Aortic smooth muscle cell (primary cell): ENCODE results near the gene ZNF433. TPM values are rescaled to one million over a fixed set of nuclear protein-coding genes. Genes with fewer than 3 reads are reported as not detected.

Source experiments
- total RNA-seq: library from RNA; depleted of rRNA; stranded (reverse); fragments of >200 nt; gene quantifications from 2 replicates; pipeline ENCODE4 v1.2.3, GENCODE V29; 2014

The ZNF433 gene
- total RNA-seq = 6.1 and 7.9 TPM in 2 replicates

DNA sequence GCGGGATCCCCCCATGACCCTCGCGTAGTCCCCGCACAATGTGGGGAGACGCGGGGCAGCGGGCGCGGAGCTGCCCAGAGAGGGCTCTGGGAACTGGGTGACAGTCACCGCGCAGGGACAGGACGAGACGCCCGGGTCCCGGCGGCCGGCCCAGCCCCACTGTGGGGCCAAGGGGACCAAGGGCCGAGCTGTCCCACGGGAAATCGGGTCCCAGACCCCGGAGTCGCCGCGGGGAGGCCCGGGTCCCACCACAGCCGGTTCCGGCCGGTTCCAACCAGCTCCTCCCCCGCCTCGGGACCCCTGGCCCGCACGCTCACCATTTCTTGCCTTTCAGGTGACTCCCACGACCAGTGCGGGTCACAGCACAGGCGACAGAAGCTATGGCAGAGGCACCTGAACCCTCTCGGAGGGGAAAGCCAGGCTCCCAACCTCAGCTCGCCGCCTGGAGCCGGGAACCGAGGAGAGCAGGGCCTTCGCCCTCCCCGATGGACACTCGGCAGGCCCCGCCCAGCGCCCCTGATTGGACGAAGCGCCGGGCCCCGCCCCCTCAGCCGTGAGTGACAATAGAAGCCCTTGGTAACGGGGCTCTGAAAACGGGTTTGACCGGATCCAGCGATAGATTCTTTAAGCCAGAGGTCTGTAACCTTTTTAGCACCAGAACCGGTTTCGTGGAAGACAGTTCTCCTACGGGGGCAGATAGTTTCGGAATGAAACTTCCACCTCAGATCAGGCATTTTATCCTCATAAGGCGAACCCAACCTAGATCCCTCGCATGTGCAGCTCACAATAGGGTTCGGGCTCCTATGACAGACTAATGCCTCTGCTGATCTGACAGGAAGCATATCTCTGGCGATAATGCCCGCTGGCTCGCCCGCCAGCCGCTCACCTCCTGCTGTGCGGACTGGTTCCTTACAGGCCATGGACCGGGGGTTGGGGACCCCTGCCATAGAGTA lies at the start of gene ZNF433:
TSS of gene ZNF433 (minus strand) at position 460 of the 953 bp plus-strand sequence. CDS start at position 320, 140 bp downstream.

DNA sequence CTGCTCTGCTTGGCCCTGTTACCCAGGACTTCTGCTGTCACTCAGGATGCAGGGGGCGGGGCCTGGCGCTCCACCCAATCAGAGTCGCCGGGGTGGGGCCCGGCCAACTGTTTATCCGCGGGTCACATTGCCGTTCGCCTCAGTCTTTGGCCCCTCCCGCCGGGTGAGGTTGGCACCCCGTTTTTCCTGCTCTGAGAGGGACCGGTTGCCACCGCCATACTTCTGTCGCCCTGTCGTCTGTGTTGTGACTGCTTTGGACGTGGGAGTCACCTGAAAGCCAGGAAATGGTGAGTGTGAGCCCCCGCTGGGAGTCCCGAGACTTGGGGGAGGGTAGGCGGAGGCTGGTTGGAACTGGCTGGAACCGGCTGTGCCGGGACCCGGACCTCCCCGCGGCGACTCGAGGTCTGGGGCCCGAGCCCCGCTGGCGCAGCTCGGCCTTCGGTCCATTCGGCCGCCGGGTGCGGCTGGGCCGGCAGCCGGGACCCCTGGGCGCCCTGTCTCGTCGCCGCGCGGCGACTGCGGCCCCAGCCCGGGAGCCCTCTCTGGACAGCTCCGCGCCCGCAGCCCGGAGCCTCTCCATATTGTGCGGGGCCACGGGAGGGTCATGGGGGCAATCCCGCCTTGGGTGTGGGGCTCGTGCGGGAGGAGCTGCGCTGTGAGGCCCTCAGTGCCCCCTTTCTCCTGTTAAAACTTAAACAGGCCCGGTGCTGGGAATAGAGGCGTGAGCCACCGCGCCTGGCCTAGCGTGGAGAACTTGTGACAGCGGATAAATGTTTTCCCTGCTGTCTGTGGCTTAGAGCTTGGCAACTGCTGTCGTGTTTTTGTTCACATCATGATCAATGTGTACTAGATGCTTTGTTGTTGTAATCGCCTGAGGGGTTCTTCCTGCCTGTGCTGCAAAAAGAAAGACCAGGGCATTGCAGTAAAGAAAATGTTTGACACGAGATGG lies 29.4 kb upstream of the ZNF433 start, which contains the start of gene ZNF844:
TSS of gene ZNF844 (plus strand) at position 142 of the 949 bp plus-strand sequence. CDS start at position 285, 143 bp downstream.

DNA sequence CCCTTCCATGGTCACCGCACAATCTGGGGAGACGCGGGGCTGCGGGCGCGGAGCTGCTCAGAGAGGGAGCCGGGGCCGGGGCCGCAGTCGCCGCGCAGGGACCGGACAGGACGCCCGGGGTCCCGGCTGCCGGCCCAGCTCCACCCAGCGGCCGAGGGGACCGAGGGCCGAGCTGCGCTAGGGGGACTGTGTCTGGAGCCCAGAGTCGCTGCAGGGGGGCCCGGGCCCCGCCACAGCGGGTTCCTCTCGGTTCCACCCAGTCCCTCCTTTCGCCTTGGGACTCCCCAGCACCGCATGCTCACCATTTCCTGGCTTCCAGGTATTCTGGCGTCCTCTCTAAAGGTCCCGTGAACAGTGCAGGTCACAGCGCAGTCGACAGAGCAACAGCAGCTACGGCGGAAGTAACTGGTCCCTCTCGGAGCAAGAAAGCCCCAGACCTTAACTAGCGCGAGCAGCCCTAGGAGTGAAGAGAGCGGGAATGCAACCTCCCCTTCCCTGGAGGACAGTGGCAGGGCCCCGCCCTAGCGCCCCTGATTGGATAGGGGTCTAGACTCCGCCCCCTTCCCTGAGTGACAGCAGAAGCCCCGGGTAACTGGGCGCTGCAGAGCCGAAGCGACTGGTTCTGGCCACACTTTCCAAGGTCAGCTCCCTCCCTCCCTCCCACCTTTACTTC lies 17.2 kb upstream of the ZNF433 start, which contains the start of gene ZNF878:
TSS of gene ZNF878 (minus strand) at position 465 of the 673 bp plus-strand sequence. CDS start at position 305, 160 bp downstream.

DNA sequence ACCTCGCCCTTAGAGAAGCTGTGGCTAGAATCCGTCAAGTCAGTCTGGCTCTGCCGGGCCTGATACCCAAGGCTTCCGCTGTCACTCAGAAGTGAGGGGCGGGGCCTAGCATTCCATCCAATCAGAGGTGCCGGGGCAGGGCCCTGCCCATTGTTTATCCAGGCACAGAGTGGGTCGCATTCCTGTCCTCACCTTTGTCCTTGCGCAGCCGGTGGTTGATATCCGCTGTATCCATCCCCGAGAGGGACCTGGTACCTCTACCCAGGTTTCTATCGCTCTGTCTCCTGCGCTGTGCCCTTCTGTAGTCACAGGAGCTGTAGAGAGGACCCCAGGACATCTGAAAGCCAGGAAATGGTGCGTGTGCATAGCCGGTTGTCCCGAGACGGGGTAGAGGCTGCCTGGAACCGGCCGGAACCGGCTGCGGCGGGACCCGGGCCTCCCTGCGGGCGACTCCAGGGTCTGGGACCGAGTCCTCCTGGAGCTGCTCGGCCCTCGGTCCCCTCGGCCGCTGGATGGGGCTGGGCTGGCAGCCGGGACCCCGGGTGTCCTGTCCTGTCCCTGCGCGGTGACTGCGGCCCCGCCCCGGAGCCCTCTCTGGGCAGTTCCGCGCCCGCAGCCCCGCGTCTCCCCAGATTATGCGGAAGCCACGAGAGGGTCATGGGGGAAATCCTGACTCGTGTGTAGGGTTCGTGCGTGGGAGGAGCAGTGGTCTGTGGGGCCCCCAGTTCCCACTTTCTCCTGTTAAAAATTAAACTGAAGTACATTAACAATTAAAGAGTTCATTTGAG lies 70.4 kb downstream of the ZNF433 start, which contains the start of gene ZNF763:
TSS of gene ZNF763 (plus strand) at position 183 of the 788 bp plus-strand sequence. CDS start at position 352, 169 bp downstream.

Other genes with a start within 250 kb of the ZNF433 start
- 3.0 and 5.0 TPM in 2 replicates for gene ZNF491, start 237.2 kb downstream of the ZNF433 start, total RNA-seq
- gene ZNF440, start 221.4 kb downstream of the ZNF433 start, total RNA-seq = 8.3 and 8.8 TPM in 2 replicates
- gene ZNF439, start 187.0 kb downstream of the ZNF433 start, total RNA-seq = 6.7 and 7.4 TPM in 2 replicates
- gene ZNF69, start 147.9 kb downstream of the ZNF433 start, total RNA-seq = 3.6 and 4.7 TPM in 2 replicates
- gene ZNF700, start 110.6 kb downstream of the ZNF433 start, total RNA-seq = 7.9 and 8.2 TPM in 2 replicates
- 2.4 TPM in 2 replicates for gene ZNF763, start 70.6 kb downstream of the ZNF433 start, total RNA-seq
- 0.06 and 0.26 TPM in 2 replicates for gene ZNF878, start 17.3 kb upstream of the ZNF433 start, total RNA-seq
- gene ZNF844, start 29.1 kb upstream of the ZNF433 start, total RNA-seq = 7.5 and 9.8 TPM in 2 replicates
- gene ZNF20, start 104.7 kb upstream of the ZNF433 start, total RNA-seq = 4.3 and 4.9 TPM in 2 replicates
- gene ZNF625, start 121.1 kb upstream of the ZNF433 start, total RNA-seq = 14.0 and 15.3 TPM in 2 replicates
- 7.3 and 7.8 TPM in 2 replicates for gene ZNF136, start 127.4 kb upstream of the ZNF433 start, total RNA-seq